Spleen (tissue), 11 donors: Measurements from ENCODE around the gene MGP. TPM values are rescaled to one million over a fixed set of nuclear protein-coding genes. Genes with fewer than 3 reads are reported as not detected.

Source experiments
- DNase-seq: peaks from one replicate; pipeline ENCODE4 v3.0.0-alpha.2; 2020
- H3K27ac ChIP-seq, 8 donors: fragments of 200-600 bp; sonication (generic) in 7 of 8; 1 replicate in 4 of 8; 2 replicates in 4 of 8; pipeline versions ENCODE4 v1.5.0 to v1.8.0; 2016 to 2021; ENCODE audit warnings: inconsistent platforms in 4 of 8, mild to moderate bottlenecking in 4 of 8, moderate library complexity in 1 of 8
- H3K27me3 ChIP-seq, 7 donors: fragments of 200-600 bp; sonication (generic) in 6 of 7; replicated peaks in 1 of 7; 1 replicate in 4 of 7; 2 replicates in 3 of 7; pipeline versions ENCODE4 v1.5.0 to v1.8.0; 2016 to 2021; ENCODE audit warnings: inconsistent platforms in 3 of 7, mild to moderate bottlenecking in 1 of 7
- H3K36me3 ChIP-seq, 6 donors: fragments of 200-600 bp; sonication (generic) in 5 of 6; 1 replicate in 4 of 6; 2 replicates in 2 of 6; pipeline versions ENCODE4 v1.5.0 to v1.8.0; 2016 to 2021; ENCODE audit warnings: inconsistent platforms in 2 of 6
- H3K4me1 ChIP-seq, 6 donors: fragments of 200-600 bp; sonication (generic) in 5 of 6; 1 replicate in 3 of 6; 2 replicates in 3 of 6; pipeline versions ENCODE4 v1.5.0 to v1.8.0; 2016 to 2021; ENCODE audit warnings: inconsistent platforms in 3 of 6
- H3K4me3 ChIP-seq, 8 donors: fragments of 200-600 bp; sonication (generic) in 7 of 8; 1 replicate in 4 of 8; 2 replicates in 4 of 8; pipeline versions ENCODE4 v1.5.0 to v1.8.0; 2016 to 2021; ENCODE audit warnings: inconsistent platforms in 4 of 8, mild to moderate bottlenecking in 4 of 8, moderate library complexity in 2 of 8
- H3K9me3 ChIP-seq, 8 donors: fragments of 200-600 bp; sonication (generic) in 7 of 8; 1 replicate in 4 of 8; 2 replicates in 4 of 8; pipeline versions ENCODE4 v1.5.0 to v1.8.0; 2016 to 2021; ENCODE audit warnings: inconsistent platforms in 4 of 8
- CTCF ChIP-seq, 11 experiments: fragments of 200-600 bp in 7 of 11; fragments of 450-650 bp in 4 of 11; sonication (generic) in 4 of 11; IDR thresholded peaks in 8 of 11; conservative IDR thresholded peaks in 3 of 11; 1 replicate in 7 of 11; 2 replicates in 4 of 11; pipeline versions ENCODE4 v1.4.0 to v1.8.0; 2016 to 2021; ENCODE audit warnings: antibody characterized with exemption in 11 of 11, inconsistent platforms in 4 of 11, mild to moderate bottlenecking in 1 of 11
- POLR2A ChIP-seq, 3 donors: fragments of 450-650 bp; IDR thresholded peaks; one replicate each; pipeline ENCODE4 v1.5.1; 2017; ENCODE audit warnings: antibody characterized with exemption in 3 of 3, mild to moderate bottlenecking in 1 of 3
- POLR2AphosphoS5 ChIP-seq, 3 donors: sonication (generic); formaldehyde crosslinking; IDR thresholded peaks; one replicate each; pipeline ENCODE4 v1.5.1; 2017; ENCODE audit warnings: antibody characterized with exemption in 3 of 3
- WGBS, 5 donors: extraction: QIAGEN DNeasy Blood & Tissue Kit in 3 of 5; methylation state at CpG; one replicate each; pipeline versions ENCODE4 v1.1.5 to v1.1.7; 2013 to 2018; 5-methylcytosine and 5-hydroxymethylcytosine counted together
- intact Hi-C: fragments of 100-400 bp; cut with DNase I; formaldehyde crosslinking; loops from one replicate; pipeline ENCODE4 v1.15.0; 2023; ENCODE audit warnings: low total_unique reads
- polyA plus RNA-seq, 3 donors: library from polyadenylated mRNA; stranded (reverse); fragments of 200-250 nt; gene quantifications; one replicate each; pipeline ENCODE4 v1.2.1, GENCODE V29; 2013
- total RNA-seq, 7 donors: library from RNA; depleted of rRNA in 3 of 7; stranded (reverse); fragments of >200 nt in 3 of 7; fragmentation: NEBNext Ultra II Directional in 4 of 7; extraction: Animal tissue kit (Norgen Biotek cat#: 25700) in 4 of 7; gene quantifications; one replicate each; pipeline versions ENCODE4 v1.1.0 to v1.2.1, GENCODE V29; 2016 to 2021
- donor health status: healthy with polysubstance abuse.
- donor health status: DM: no; HTN: no; CAD: no; lungs with moderate emphysema.
- donor health status: DM: no; HTN: no; CAD: no.
- donor health status: Bipolar disorder and iron deficiency.
- donor health status: healthy.
- donor health status: DM: no; HTN: no; CAD: no.
- donor health status: DM: yes; HTN: yes; CAD: no.

The MGP gene
- total and polyA plus RNA-seq, 10 donors: 29.4 to 292 (median 60.9) TPM

GRCh38 chr12:14834509-14834908, 51.1 kb downstream of the MGP start:
- intact Hi-C loops: no loop called here
- no peaks in the 10 kb centered on the region for H3K27me3 ChIP-seq
- H3K27ac ChIP-seq: peak overlapping the region in 6 of 8 donors; percentile 46 to 81 (median 75)
- DNase-seq: no peak
- H3K4me3 ChIP-seq: no peak overlapping the region
- no peak for TF ChIP-seq POLR2A (IDR thresholded peaks at IDR 0.05)
- no peak for TF ChIP-seq CTCF (IDR thresholded peaks at IDR 0.05 in 8 of 11, conservative IDR thresholded peaks at IDR 0.05 in 3 of 11)
- no peak for TF ChIP-seq POLR2AphosphoS5 (IDR thresholded peaks at IDR 0.05)
- H3K36me3 ChIP-seq: peaks cover 0 to 4% (median 0%) of the 10 kb centered on the region in 6 donors
- peaks cover 0 to 4% (median 0%) of the 10 kb centered on the region in 8 donors for H3K9me3 ChIP-seq
- H3K4me1 ChIP-seq: peaks cover 0 to 20% (median 0%) of the 10 kb centered on the region in 6 donors

GRCh38 chr12:14833952-14834351, 51.7 kb downstream of the MGP start:
- Histone ChIP-seq H3K27ac (peak overlapping the region in 6 of 8 donors; percentile 3 to 81 (median 68)), H3K4me3 (no peak overlapping the region), H3K9me3 (no peaks in the 10 kb centered on the region), H3K36me3 (no peaks in the 10 kb centered on the region), H3K4me1 (peaks cover 0 to 20% (median 0%) of the 10 kb centered on the region in 6 donors), H3K27me3 (no peaks in the 10 kb centered on the region)
- intact Hi-C loops: no loop called here
- TF ChIP-seq CTCF (IDR thresholded peaks at IDR 0.05 in 8 of 11, conservative IDR thresholded peaks at IDR 0.05 in 3 of 11): no peak
- TF ChIP-seq POLR2AphosphoS5 (IDR thresholded peaks at IDR 0.05): no peak
- DNase-seq: no peak
- WGBS, 5 donors: 54 to 71% (median 67%) methylated on average over 1 of the region's 1 CpG

- Histone ChIP-seq H3K27ac (peak overlapping the region in 3 of 8 donors; percentile 14 to 81 (median 74)), H3K4me3 (no peak overlapping the region), H3K9me3 (no peaks in the 10 kb centered on the region), H3K27me3 (no peaks in the 10 kb centered on the region), H3K4me1 (peaks cover 0 to 20% (median 0%) of the 10 kb centered on the region in 6 donors), H3K36me3 (no peaks in the 10 kb centered on the region)
- intact Hi-C loops: no loop called here
- TF ChIP-seq POLR2A (IDR thresholded peaks at IDR 0.05) (no peak), POLR2AphosphoS5 (IDR thresholded peaks at IDR 0.05) (no peak), CTCF (IDR thresholded peaks at IDR 0.05 in 8 of 11, conservative IDR thresholded peaks at IDR 0.05 in 3 of 11) (no peak)
- WGBS, 5 donors: 88 to 98% (median 94%) methylated on average over 3 of the region's 3 CpGs
- no peak for DNase-seq
Measured at GRCh38 chr12:14833336-14833735, 52.3 kb downstream of the MGP start.

Other genes with a start within 250 kb of the MGP start
- not detected for gene GUCY2C, start 189.3 kb downstream of the MGP start, total RNA-seq
- gene GUCY2C, start 189.3 kb downstream of the MGP start, polyA plus RNA-seq: under 1 TPM; 0.19 to 0.35 (median 0.26) TPM
- 10 to 100 TPM; 22.0 to 61.4 (median 49.2) TPM for gene WBP11, start 82.4 kb downstream of the MGP start, total RNA-seq
- 10 to 100 TPM; 16.0 to 18.8 (median 17.1) TPM for gene WBP11, start 82.4 kb downstream of the MGP start, polyA plus RNA-seq
- gene C12orf60, start 82.2 kb downstream of the MGP start, total RNA-seq: 1 to 10 TPM in 5 of 7 donors, under 1 TPM in 2; 0.51 to 1.4 (median 1.0) TPM
- gene C12orf60, start 82.2 kb downstream of the MGP start, polyA plus RNA-seq: 1 to 10 TPM in 2 of 3 donors, under 1 TPM in 1; 0.96 to 2.2 (median 1.6) TPM
- 1 to 10 TPM in 3 of 7 donors, under 1 TPM in 4; 0.32 to 1.6 (median 0.77) TPM for gene SMCO3, start 71.7 kb downstream of the MGP start, total RNA-seq
- gene SMCO3, start 71.7 kb downstream of the MGP start, polyA plus RNA-seq: 1 to 10 TPM in 1 of 3 donors, under 1 TPM in 2; 0.57 to 1.5 (median 0.97) TPM
- gene ART4, start 42.3 kb downstream of the MGP start, total RNA-seq: 10 to 100 TPM; 14.2 to 46.1 (median 21.5) TPM
- 1 to 10 TPM; 2.3 to 8.9 (median 3.9) TPM for gene ART4, start 42.3 kb downstream of the MGP start, polyA plus RNA-seq
- gene ERP27, start 52.7 kb upstream of the MGP start, total RNA-seq: 1 to 10 TPM; 3.5 to 6.4 (median 4.3) TPM
- 1 to 10 TPM; 1.3 to 2.0 (median 1.6) TPM for gene ERP27, start 52.7 kb upstream of the MGP start, polyA plus RNA-seq
- gene ARHGDIB, start 75.7 kb upstream of the MGP start, total RNA-seq: 100 to 1,000 TPM; 537 to 956 (median 706) TPM
- 1,000 to 10,000 TPM in 1 of 3 donors, 100 to 1,000 TPM in 2; 835 to 1,063 (median 908) TPM for gene ARHGDIB, start 75.7 kb upstream of the MGP start, polyA plus RNA-seq
- 1 to 10 TPM in 1 of 7 donors, under 1 TPM in 2, not detected in 4; 0.37 to 2.6 (median 0.51) TPM for gene PDE6H, start 87.2 kb upstream of the MGP start, total RNA-seq
- not detected for gene PDE6H, start 87.2 kb upstream of the MGP start, polyA plus RNA-seq